NCI-H2227 (cell line): Measurements from ENCODE around the gene CFL2.
"Not testable (repeated sequence)": the region's sequence is repeated elsewhere in the genome, so short reads cannot be mapped to it uniquely, and the experiment has no call there.

Experiments used
- DNase-seq: peaks from one replicate; lab custom pipeline; 2025; ENCODE audit not compliant: unreplicated experiment; lab: John Stamatoyannopoulos, UW

The CFL2 gene

DNA sequence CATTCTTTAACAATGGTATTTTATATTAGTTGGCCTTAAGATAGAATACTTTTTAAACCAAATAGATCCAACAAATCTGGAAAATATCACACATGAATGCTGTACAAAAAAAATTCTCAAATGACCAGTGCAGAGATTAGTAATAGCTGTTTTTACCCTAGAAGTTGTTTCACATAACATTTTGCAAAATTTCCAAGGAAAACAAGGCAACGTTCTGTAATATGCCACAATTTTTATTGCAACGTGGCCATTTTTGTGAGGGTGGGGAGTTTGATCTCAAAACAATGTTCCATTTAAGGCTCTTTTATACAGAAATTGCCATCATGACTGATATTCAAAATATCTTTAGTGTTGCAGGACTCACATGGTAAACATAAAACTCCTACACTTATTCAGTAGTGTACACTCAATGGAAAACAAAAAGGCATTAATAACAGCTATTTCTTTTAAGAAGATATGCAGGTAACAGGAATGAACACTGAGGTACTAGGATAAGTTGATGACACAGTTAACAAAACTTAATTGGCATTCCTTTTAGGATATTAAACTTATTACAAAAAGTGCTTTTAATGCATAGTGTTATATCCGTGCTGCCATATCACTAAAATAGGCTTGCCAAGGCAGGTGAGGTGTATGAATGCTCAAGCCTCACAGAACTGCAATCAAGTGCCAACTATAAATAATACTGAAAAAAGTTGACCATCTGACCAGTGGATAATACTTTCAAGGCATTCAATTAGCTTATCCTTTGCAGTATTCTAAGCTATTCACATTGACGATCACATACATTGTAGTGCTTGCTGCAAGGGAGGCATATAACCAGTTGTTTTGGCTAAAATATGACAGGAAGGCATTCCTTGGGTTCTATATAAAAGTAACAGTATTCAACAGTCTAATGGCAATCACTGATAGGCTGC, 2.3 kb downstream of the CFL2 start:
- DNase-seq = no peak

GRCh38 chr14:34711169-34711568, 3.2 kb downstream of the CFL2 start:
- DNase-seq = no peak

- DNase-seq = no peak
These were observed 3.6 kb downstream of the CFL2 start for GRCh38 chr14:34710744-34711143.

DNA sequence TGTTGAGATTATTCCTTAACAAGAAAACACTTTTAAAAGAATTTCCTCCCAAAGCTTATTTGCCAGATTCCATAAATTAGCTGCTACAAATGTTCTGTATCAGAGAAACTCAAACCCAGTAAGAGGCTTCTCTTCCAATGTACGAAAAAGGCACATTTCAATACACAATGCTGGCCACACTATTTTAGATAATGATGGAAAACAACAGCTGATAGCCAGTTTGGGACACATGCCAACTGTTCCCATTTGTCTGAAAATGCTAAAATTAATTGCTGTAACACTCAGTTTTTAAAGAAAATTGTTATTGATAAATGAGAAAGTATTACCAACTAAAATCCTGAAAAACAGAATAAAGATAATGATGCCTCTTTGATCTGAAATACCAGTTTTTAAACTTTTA, 4.4 kb downstream of the CFL2 start:
- no peak for DNase-seq

DNA sequence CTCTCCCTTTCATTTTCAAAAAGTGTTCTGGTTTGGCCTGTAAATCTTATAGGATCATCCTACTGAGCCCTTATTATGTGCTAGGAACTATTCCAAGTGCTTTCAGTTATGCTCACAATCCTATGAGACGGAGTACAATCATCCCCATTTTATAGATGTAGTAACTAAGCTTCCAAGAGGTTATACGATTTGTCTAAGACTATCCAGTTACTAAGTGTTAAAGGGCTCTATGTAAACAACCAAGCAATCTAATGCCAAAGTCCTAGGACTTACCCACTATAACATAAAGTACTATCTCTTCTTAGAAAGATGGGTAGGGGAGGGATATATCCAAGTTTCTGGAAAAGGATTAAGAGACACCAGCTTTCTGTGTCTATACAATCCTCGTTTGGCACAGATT, 6.7 kb downstream of the CFL2 start:
- no peak for DNase-seq

DNA sequence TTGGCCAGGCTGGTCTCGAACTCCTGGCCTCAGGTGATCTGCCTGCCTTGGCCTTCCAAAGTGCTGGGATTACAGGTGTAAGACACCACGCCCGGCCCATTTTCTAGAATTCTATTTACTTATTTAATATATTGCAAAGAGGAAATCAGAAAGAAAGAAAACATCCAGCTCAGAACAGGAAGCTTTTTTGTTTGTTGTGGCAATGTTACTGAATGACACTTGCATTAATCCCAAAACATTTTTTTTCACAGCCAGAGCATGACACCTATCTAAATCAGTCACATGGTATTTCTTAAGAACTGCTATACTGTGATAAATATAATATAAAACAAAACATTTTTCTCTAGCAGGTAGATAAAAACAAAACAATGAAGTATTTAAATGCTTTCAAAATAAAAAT, 12.6 kb downstream of the CFL2 start:
- DNase-seq = no peak

GRCh38 chr14:34700622-34701130, 13.7 kb downstream of the CFL2 start:
- no peak for DNase-seq

GRCh38 chr14:34699873-34700621, 14.3 kb downstream of the CFL2 start:
- DNase-seq = peak; percentile 21

DNA sequence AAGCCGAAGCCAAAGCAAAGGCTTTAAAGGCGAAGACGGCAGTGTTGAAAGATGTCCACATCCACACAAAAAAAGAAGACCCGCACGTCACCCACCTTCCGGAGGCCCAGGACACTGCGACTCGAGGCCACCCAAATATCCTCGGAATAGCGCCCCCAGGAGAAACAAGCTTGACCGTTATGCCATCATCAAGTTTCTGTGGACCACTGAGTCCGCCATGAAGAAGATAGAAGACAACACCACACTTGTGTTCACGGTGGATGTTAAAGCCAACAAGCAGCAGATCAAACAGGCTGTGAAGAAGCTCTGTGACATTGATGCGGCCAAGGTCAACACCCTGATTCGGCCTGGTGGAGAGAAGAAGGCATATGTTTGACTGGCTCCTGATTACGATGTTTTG, 20.2 kb downstream of the CFL2 start:
- DNase-seq = not testable (repeated sequence)

DNA sequence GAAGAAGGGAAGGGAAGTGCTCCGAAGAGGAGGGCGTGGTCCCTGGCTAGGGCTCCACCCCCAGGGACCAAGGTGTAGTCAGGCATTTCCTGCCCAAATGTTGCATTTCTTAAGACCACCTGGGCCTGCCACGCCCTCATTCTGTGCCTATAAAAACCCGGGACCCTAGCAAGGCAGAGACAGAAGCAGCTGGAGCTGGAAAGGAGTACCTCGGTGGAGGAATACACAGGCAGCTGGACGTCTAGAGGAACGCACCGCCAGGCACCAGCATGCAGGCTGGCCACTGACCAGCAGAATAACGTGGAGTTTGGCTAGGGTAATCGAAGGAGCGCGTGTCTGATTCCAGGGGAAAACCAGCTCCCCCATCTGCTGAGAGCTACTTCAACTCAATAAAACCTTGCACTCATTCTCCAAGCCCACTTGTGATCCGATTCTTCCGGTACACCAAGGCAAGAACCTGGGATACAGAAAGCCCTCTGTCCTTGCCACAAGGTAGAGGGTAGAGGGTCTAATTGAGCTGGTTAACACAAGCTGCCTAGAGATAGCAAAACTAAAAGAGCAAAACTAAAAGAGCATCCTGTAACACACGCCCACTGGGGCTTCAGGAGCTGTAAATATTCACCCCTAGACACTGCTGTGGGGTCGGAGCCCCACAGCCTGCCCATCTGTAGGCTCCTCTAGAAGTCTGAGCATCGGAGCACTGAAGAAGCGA, 21.0 kb downstream of the CFL2 start:
- peak; percentile 56 for DNase-seq

- DNase-seq = no peak
These were observed 21.5 kb downstream of the CFL2 start for GRCh38 chr14:34692898-34693227.

- DNase-seq = no peak
These were observed 22.0 kb downstream of the CFL2 start for GRCh38 chr14:34692348-34692747.

- DNase-seq = no peak
These were observed 23.2 kb downstream of the CFL2 start for GRCh38 chr14:34691206-34691605.

GRCh38 chr14:34688470-34689206, 25.8 kb downstream of the CFL2 start:
- no peak for DNase-seq

- no peak for DNase-seq
These were observed 28.5 kb downstream of the CFL2 start for GRCh38 chr14:34685819-34686428.

DNA sequence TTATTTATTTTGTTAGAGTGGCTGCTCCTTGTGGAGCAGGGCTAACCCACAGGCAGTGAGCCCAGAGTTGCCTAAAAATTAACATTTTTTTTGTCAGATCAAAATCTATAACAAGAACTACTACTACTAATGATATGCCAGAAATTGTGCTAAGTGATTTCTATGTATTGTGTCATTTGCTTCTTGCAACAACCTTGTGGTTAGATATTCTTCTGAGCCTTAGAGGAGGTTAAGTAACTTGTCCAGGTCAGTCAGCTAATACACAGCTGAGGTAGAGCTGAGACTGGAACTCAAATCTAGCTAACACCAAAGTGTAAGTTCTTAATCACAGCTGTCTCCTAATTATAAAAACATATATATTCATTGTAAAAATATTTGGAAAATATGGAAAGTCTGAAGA, 29.8 kb downstream of the CFL2 start:
- DNase-seq = no peak

- DNase-seq = no peak
These were observed 31.5 kb downstream of the CFL2 start for GRCh38 chr14:34682787-34683321.

DNA sequence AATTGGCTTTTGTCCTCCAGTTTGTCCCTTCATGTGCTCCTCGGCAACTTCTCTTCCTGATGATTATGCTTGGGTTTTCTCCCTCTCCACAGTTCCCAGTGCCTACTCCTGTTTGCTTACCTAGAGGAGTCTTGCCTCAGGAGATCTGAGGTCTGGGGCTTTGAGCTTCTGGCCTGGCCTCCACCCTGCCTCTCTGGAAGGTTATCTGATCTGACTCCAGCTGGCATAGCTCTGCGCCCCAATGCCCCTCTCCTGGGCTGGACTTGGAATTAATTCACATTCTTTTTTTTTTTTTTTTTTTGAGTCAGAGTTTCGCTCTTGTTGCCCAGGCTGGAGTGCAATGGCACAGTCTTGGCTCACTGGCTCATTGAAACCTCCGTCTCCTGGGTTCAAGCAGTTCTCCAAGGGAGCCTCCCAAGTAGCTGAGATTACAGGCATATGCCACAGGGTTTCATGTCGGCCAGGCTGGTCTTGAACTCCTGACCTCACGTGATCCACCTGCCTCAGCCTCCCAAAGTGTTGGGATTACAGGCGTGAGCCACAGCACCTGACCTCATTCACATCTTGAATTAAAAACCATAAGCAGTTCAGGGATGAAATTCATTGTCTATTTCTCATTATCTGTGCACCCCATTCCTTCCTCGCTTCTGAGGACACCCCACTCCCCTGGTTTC, 33.5 kb downstream of the CFL2 start:
- no peak for DNase-seq

- no peak for DNase-seq
These were observed 35.7 kb downstream of the CFL2 start for GRCh38 chr14:34678735-34679134.

DNA sequence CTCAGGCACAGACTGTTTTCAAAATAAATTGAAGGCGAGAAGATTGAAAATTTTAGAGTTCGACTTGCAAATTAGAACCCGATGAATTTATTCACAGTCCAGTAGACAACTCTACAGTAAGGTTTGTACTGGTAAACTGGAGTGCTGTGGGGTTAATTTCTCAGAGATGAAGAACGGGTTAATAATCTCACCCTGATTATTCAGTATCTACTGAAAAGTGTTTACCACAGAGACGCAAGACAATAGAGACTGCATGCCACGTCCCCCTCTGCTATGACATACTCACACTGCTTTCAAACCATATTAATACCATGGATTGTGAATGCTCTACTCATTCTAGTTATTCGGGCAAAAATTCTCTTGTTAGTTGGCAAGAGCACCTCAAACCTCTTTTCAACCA, 36.1 kb downstream of the CFL2 start:
- no peak for DNase-seq
